Measurements from ENCODE around the gene HCRTR1.

The HCRTR1 gene

GRCh38 chr1:31571340-31572295, 45.9 kb upstream of the HCRTR1 start:
- no peak for DNase-seq (ENCODE audit: low read depth)
- no peak for TF ChIP-seq CTCF (IDR thresholded peaks at IDR 0.05; ENCODE audit: control insufficient read depth, insufficient read depth, low read depth, low read length, missing control alignments)
- no peak overlapping the region for H3K4me3 ChIP-seq (ENCODE audit: control insufficient read depth, low read depth, low read length)

GRCh38 chr1:31572323-31573104, 45.0 kb upstream of the HCRTR1 start:
- no peak for DNase-seq (ENCODE audit: low read depth)
- TF ChIP-seq CTCF (IDR thresholded peaks at IDR 0.05; ENCODE audit: control insufficient read depth, insufficient read depth, low read depth, low read length, missing control alignments) = no peak
- H3K4me3 ChIP-seq (ENCODE audit: control insufficient read depth, low read depth, low read length) = no peak overlapping the region

GRCh38 chr1:31573261-31573660, 44.2 kb upstream of the HCRTR1 start:
- TF ChIP-seq CTCF (IDR thresholded peaks at IDR 0.05; ENCODE audit: control insufficient read depth, insufficient read depth, low read depth, low read length, missing control alignments) = no peak
- no peak overlapping the region for H3K4me3 ChIP-seq (ENCODE audit: control insufficient read depth, low read depth, low read length)
- no peak for DNase-seq (ENCODE audit: low read depth)

- TF ChIP-seq CTCF (IDR thresholded peaks at IDR 0.05; ENCODE audit: control insufficient read depth, insufficient read depth, low read depth, low read length, missing control alignments) = no peak
- DNase-seq (ENCODE audit: low read depth) = no peak
- H3K4me3 ChIP-seq (ENCODE audit: control insufficient read depth, low read depth, low read length) = no peak overlapping the region
Observed at GRCh38 chr1:31574749-31575368, 42.6 kb upstream of the HCRTR1 start.

GRCh38 chr1:31575369-31576140, 41.9 kb upstream of the HCRTR1 start:
- no peak for TF ChIP-seq CTCF (IDR thresholded peaks at IDR 0.05; ENCODE audit: control insufficient read depth, insufficient read depth, low read depth, low read length, missing control alignments)
- H3K4me3 ChIP-seq (ENCODE audit: control insufficient read depth, low read depth, low read length) = no peak overlapping the region
- no peak for DNase-seq (ENCODE audit: low read depth)

- no peak within 1 kb of the TSS for H3K4me3 ChIP-seq (ENCODE audit: control insufficient read depth, low read depth, low read length)
- DNase-seq (ENCODE audit: low read depth) = no peak
- TF ChIP-seq CTCF (IDR thresholded peaks at IDR 0.05; ENCODE audit: control insufficient read depth, insufficient read depth, low read depth, low read length, missing control alignments) = no peak
Observed at GRCh38 chr1:31576201-31576669, 41.3 kb upstream of the HCRTR1 start, which contains the start of gene TINAGL1. TSS of gene TINAGL1 (plus strand) at chr1:31576515. CDS start at chr1:31577149, 634 bp downstream.

All from AG09309 (cell line).